Liver (tissue), 9 donors: ENCODE measurements around the gene TTC28. TPM values are rescaled to one million over a fixed set of nuclear protein-coding genes. Genes with fewer than 3 reads are reported as not detected.
A peak's percentile ranks its signal among the peaks of the same experiment; 100 is the strongest.

Experiments
- DNase-seq: peaks from one replicate; pipeline ENCODE4 v3.0.0-alpha.2; 2017; ENCODE audit warnings: low spot score
- H3K27ac ChIP-seq, 2 donors: one replicate each; pipeline ENCODE4 v1.7.0; 2013; ENCODE audit warnings: inconsistent platforms in 2 of 2, low read length in 2 of 2, control low read depth in 1 of 2, low read depth in 1 of 2, mild to moderate bottlenecking in 1 of 2
- H3K27me3 ChIP-seq, 4 donors: one replicate each; pipeline versions ENCODE4 v1.6.1 to v1.7.0; 2013; ENCODE audit warnings: low read length in 3 of 4, inconsistent platforms in 1 of 4, mild to moderate bottlenecking in 1 of 4, moderate library complexity in 1 of 4; ENCODE audit not compliant: control insufficient read depth in 4 of 4, insufficient read depth in 4 of 4
- H3K36me3 ChIP-seq, 4 donors: one replicate each; pipeline versions ENCODE4 v1.6.1 to v1.7.0; 2013; ENCODE audit warnings: low read length in 3 of 4, mild to moderate bottlenecking in 3 of 4, low read depth in 1 of 4, moderate library complexity in 1 of 4; ENCODE audit not compliant: control insufficient read depth in 4 of 4, insufficient read depth in 3 of 4
- H3K4me1 ChIP-seq, 4 donors: one replicate each; pipeline versions ENCODE4 v1.6.1 to v1.7.0; 2013; ENCODE audit warnings: low read length in 3 of 4, mild to moderate bottlenecking in 3 of 4, moderate library complexity in 1 of 4; ENCODE audit not compliant: control insufficient read depth in 4 of 4, insufficient read depth in 4 of 4
- H3K4me3 ChIP-seq, 3 donors: one replicate each; pipeline versions ENCODE4 v1.6.1 to v1.7.0; 2013; ENCODE audit warnings: low read length in 3 of 3, control low read depth in 1 of 3, low read depth in 1 of 3, mild to moderate bottlenecking in 1 of 3
- H3K9ac ChIP-seq, 2 donors: one replicate each; pipeline ENCODE4 v1.7.0; 2013; ENCODE audit warnings: low read length in 2 of 2, mild to moderate bottlenecking in 2 of 2, moderate library complexity in 2 of 2, control low read depth in 1 of 2, low read depth in 1 of 2
- H3K9me3 ChIP-seq, 4 donors: one replicate each; pipeline versions ENCODE4 v1.6.1 to v1.7.0; 2013; ENCODE audit warnings: low read length in 3 of 4; ENCODE audit not compliant: control insufficient read depth in 4 of 4
- CTCF ChIP-seq: fragments of 150-350 bp; IDR thresholded peaks from 2 replicates; pipeline ENCODE4 v1.5.1; 2017; ENCODE audit warnings: improper control_type of control experiment, low read depth, low read length; ENCODE audit not compliant: missing input control
- EGR1 ChIP-seq, 2 donors: IDR thresholded peaks; 2 replicates each; pipeline ENCODE4 v1.6.1; 2016 to 2018; ENCODE audit warnings: antibody characterized with exemption in 2 of 2, low read depth in 2 of 2
- FOXA1 ChIP-seq: IDR thresholded peaks from 2 replicates; pipeline ENCODE4 v1.6.1; 2016; ENCODE audit warnings: antibody characterized with exemption
- FOXA2 ChIP-seq: IDR thresholded peaks from 2 replicates; pipeline ENCODE4 v1.6.1; 2016; ENCODE audit warnings: antibody characterized with exemption
- GABPA ChIP-seq, 2 donors: IDR thresholded peaks in 1 of 2; conservative IDR thresholded peaks in 1 of 2; 2 replicates each; pipeline ENCODE4 v1.6.1; 2016; ENCODE audit warnings: antibody characterized with exemption in 2 of 2, mild to moderate bottlenecking in 1 of 2, moderate library complexity in 1 of 2
- HNF4A ChIP-seq, 2 donors: conservative IDR thresholded peaks; 2 replicates each; pipeline ENCODE4 v1.6.1; 2016; ENCODE audit warnings: antibody characterized with exemption in 2 of 2, mild to moderate bottlenecking in 2 of 2
- HNF4G ChIP-seq: IDR thresholded peaks from 2 replicates; pipeline ENCODE4 v1.6.1; 2016; ENCODE audit warnings: antibody characterized with exemption
- JUND ChIP-seq, 2 donors: IDR thresholded peaks; 2 replicates each; pipeline ENCODE4 v1.6.1; 2016; ENCODE audit warnings: antibody characterized with exemption in 2 of 2
- NR2F2 ChIP-seq: IDR thresholded peaks from 2 replicates; pipeline ENCODE4 v1.6.1; 2016; ENCODE audit warnings: antibody characterized with exemption
- RAD21 ChIP-seq, 2 donors: IDR thresholded peaks; 2 replicates each; pipeline ENCODE4 v1.6.1; 2016; ENCODE audit warnings: antibody characterized with exemption in 2 of 2, mild to moderate bottlenecking in 2 of 2
- RXRA ChIP-seq, 2 donors: IDR thresholded peaks; 2 replicates each; pipeline ENCODE4 v1.6.1; 2017 to 2018; ENCODE audit warnings: antibody characterized with exemption in 2 of 2, mild to moderate bottlenecking in 1 of 2
- SP1 ChIP-seq: IDR thresholded peaks from 2 replicates; pipeline ENCODE4 v1.6.1; 2018; ENCODE audit warnings: antibody characterized with exemption, mild to moderate bottlenecking
- TAF1 ChIP-seq: conservative IDR thresholded peaks from 2 replicates; pipeline ENCODE4 v1.6.1; 2016; ENCODE audit warnings: antibody characterized with exemption, mild to moderate bottlenecking
- YY1 ChIP-seq: IDR thresholded peaks from 2 replicates; pipeline ENCODE4 v1.6.1; 2016; ENCODE audit warnings: antibody characterized with exemption, mild to moderate bottlenecking
- WGBS: extraction: QIAGEN DNeasy Blood & Tissue Kit; methylation state at CpG from one replicate; pipeline ENCODE4 v1.1.7; 2013; 5-methylcytosine and 5-hydroxymethylcytosine counted together
- polyA plus RNA-seq, 2 donors: library from polyadenylated mRNA; stranded (reverse) in 1 of 2; unstranded in 1 of 2; fragments of 200-250 nt in 1 of 2; fragments of >200 nt in 1 of 2; fragmentation: Nextera tagmentation in 1 of 2; extraction: Ambion mirVana in 1 of 2; gene quantifications; one replicate each; pipeline versions ENCODE4 v1.2.1 to v1.2.3, GENCODE V29; 2013 to 2015
- total RNA-seq, 2 donors: library from RNA; depleted of rRNA; stranded (reverse); fragments of >200 nt; gene quantifications; one replicate each; pipeline ENCODE4 v1.2.3, GENCODE V29; 2014
- TF ChIP-seq, protein P1 (sequence below): IDR thresholded peaks from 2 replicates; pipeline ENCODE4 v1.6.1; 2016; ENCODE audit warnings: antibody characterized with exemption
- TF ChIP-seq, protein P2 (sequence below): IDR thresholded peaks from 2 replicates; pipeline ENCODE4 v1.6.1; 2016; ENCODE audit warnings: antibody characterized with exemption
- TF ChIP-seq, protein P3 (sequence below): IDR thresholded peaks from 2 replicates; pipeline ENCODE4 v1.6.1; 2016; ENCODE audit warnings: antibody characterized with exemption
- TF ChIP-seq, protein P4 (sequence below): IDR thresholded peaks from 2 replicates; pipeline ENCODE4 v1.6.1; 2016; ENCODE audit warnings: antibody characterized with exemption, mild to moderate bottlenecking
- donor health status: healthy.
- donor health status: healthy.
- donor health status: healthy.
- donor health status: healthy.
- donor health status: healthy.

TTC28 gene
- total and polyA plus RNA-seq, 4 donors: 4.2 to 19.4 (median 5.9) TPM

DNA sequence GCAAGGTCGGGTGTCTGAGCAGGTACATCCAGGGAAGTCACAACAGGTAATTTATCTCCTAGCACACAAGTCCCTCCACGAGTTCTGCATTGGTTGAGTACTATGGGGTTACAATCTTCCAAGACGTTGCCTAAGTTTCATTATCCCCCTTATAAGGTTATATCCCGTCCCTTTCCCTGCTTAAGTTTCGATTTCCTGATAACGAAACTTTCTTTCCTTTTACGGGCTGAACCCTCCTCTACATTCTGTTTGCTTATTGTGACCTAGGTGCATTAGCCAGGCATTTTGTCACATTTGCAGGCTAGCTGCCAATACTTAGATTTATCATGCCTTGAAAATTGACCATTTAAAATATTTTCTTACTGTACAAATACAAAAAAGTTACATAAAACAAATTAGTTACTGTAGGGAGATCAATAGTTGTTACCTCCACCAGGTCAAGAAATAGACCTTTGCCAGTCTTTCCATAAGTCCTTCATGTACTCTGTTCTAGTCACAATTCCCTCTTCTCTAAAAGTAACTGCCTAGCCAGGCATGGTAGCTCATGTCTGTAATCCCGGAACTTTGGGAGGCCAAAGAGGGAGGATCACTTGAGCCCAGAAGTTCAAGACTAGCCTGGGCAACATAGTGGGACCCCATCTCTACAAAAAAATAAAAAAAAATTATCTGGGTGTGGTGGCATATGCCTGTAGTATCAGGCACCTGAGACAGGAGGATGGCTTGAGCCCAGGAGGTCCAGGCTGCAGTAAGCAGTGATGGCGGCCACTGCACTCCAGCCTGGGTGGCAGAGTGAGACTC, 746.3 kb downstream of the TTC28 start:
- Histone ChIP-seq H3K4me3 (peak overlapping the region; percentile 47 to 85 (median 69)), H3K9me3 (no peaks in the 10 kb centered on the region), H3K27me3 (no peaks in the 10 kb centered on the region), H3K4me1 (no peaks in the 10 kb centered on the region), H3K36me3 (peaks cover 0 to 1% (median 0%) of the 10 kb centered on the region in 4 donors), H3K27ac (peak overlapping the region; percentile 73 to 84), H3K9ac (peak overlapping the region; percentile 90 to 92)
- DNase-seq: no peak
- WGBS: 45% methylated on average over 9 of the region's 9 CpGs
- TF ChIP-seq, protein P1, sequence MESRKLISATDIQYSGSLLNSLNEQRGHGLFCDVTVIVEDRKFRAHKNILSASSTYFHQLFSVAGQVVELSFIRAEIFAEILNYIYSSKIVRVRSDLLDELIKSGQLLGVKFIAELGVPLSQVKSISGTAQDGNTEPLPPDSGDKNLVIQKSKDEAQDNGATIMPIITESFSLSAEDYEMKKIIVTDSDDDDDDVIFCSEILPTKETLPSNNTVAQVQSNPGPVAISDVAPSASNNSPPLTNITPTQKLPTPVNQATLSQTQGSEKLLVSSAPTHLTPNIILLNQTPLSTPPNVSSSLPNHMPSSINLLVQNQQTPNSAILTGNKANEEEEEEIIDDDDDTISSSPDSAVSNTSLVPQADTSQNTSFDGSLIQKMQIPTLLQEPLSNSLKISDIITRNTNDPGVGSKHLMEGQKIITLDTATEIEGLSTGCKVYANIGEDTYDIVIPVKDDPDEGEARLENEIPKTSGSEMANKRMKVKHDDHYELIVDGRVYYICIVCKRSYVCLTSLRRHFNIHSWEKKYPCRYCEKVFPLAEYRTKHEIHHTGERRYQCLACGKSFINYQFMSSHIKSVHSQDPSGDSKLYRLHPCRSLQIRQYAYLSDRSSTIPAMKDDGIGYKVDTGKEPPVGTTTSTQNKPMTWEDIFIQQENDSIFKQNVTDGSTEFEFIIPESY: peak; percentile 22
- TF ChIP-seq NR2F2 (no peak), RXRA (IDR thresholded peaks at IDR 0.05) (peak; percentile 86 to 89), JUND (IDR thresholded peaks at IDR 0.05) (peak; percentile 55 to 74), GABPA (IDR thresholded peaks at IDR 0.05 in 1 of 2, conservative IDR thresholded peaks at IDR 0.05 in 1 of 2) (peak in 1 of 2 donors; percentile 32), EGR1 (IDR thresholded peaks at IDR 0.05; ENCODE audit: low read depth in 2 of 2) (peak in 1 of 2 donors; percentile 37), HNF4G (peak; percentile 39), HNF4A (conservative IDR thresholded peaks at IDR 0.05) (peak; percentile 68 to 75), FOXA2 (no peak), FOXA1 (no peak), RAD21 (IDR thresholded peaks at IDR 0.05) (peak in 1 of 2 donors; percentile 44), SP1 (peak; percentile 73), YY1 (peak; percentile 83), CTCF (no peak), TAF1 (peak; percentile 38)
- TF ChIP-seq, protein P2, sequence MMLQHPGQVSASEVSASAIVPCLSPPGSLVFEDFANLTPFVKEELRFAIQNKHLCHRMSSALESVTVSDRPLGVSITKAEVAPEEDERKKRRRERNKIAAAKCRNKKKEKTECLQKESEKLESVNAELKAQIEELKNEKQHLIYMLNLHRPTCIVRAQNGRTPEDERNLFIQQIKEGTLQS: no peak
- TF ChIP-seq, protein P3, sequence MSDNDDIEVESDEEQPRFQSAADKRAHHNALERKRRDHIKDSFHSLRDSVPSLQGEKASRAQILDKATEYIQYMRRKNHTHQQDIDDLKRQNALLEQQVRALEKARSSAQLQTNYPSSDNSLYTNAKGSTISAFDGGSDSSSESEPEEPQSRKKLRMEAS: peak; percentile 58
- TF ChIP-seq, protein P4, sequence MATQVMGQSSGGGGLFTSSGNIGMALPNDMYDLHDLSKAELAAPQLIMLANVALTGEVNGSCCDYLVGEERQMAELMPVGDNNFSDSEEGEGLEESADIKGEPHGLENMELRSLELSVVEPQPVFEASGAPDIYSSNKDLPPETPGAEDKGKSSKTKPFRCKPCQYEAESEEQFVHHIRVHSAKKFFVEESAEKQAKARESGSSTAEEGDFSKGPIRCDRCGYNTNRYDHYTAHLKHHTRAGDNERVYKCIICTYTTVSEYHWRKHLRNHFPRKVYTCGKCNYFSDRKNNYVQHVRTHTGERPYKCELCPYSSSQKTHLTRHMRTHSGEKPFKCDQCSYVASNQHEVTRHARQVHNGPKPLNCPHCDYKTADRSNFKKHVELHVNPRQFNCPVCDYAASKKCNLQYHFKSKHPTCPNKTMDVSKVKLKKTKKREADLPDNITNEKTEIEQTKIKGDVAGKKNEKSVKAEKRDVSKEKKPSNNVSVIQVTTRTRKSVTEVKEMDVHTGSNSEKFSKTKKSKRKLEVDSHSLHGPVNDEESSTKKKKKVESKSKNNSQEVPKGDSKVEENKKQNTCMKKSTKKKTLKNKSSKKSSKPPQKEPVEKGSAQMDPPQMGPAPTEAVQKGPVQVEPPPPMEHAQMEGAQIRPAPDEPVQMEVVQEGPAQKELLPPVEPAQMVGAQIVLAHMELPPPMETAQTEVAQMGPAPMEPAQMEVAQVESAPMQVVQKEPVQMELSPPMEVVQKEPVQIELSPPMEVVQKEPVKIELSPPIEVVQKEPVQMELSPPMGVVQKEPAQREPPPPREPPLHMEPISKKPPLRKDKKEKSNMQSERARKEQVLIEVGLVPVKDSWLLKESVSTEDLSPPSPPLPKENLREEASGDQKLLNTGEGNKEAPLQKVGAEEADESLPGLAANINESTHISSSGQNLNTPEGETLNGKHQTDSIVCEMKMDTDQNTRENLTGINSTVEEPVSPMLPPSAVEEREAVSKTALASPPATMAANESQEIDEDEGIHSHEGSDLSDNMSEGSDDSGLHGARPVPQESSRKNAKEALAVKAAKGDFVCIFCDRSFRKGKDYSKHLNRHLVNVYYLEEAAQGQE: peak; percentile 66
